HUES64 (cell line): ENCODE data around the gene MGA.

Experiments
- H3K27ac ChIP-seq: 2 replicates; pipeline ENCODE4 v1.7.0; 2013; ENCODE audit warnings: low read depth, low read length, inconsistent platforms
- H3K27me3 ChIP-seq: 2 replicates; pipeline ENCODE4 v1.6.1; 2013; ENCODE audit warnings: mild to moderate bottlenecking, low read length; ENCODE audit not compliant: insufficient read depth
- H3K36me3 ChIP-seq: 2 replicates; pipeline ENCODE4 v1.6.1; 2013; ENCODE audit warnings: mild to moderate bottlenecking, low read length; ENCODE audit not compliant: insufficient read depth
- H3K4me1 ChIP-seq: 2 replicates; pipeline ENCODE4 v1.6.1; 2013; ENCODE audit warnings: mild to moderate bottlenecking, low read length, moderate library complexity; ENCODE audit not compliant: insufficient read depth
- H3K4me3 ChIP-seq: 2 replicates; pipeline ENCODE4 v1.5.1; 2013; ENCODE audit warnings: mild to moderate bottlenecking, low read length, moderate library complexity
- H3K9ac ChIP-seq: 2 replicates; pipeline ENCODE4 v1.6.1; 2013; ENCODE audit warnings: mild to moderate bottlenecking, low read depth, low read length
- H3K9me3 ChIP-seq: 2 replicates; pipeline ENCODE4 v1.6.1; 2013; ENCODE audit warnings: low read depth, low read length; ENCODE audit not compliant: insufficient read depth
- WGBS: fragments of 150-250, 120-280 bp; methylation state at CpG from one replicate; pipeline ENCODE4 v1.1.7; 2013; ENCODE audit warnings: missing lambda C conversion rate; 5-methylcytosine and 5-hydroxymethylcytosine counted together

The MGA gene

GRCh38 chr15:41820791-41821423, 160.7 kb downstream of the MGA start:
- 94% methylated on average over 6 of the region's 6 CpGs for WGBS
- Histone ChIP-seq H3K4me1 (peaks cover 5% of the 10 kb centered on the region; the same call in 1 of the 2 replicates), H3K4me3 (no peak overlapping the region), H3K27ac (no peak overlapping the region), H3K9me3 (no peaks in the 10 kb centered on the region), H3K36me3 (peaks cover 26% of the 10 kb centered on the region), H3K27me3 (no peaks in the 10 kb centered on the region), H3K9ac (no peak overlapping the region)

GRCh38 chr15:41821831-41822230, 161.6 kb downstream of the MGA start:
- Histone ChIP-seq H3K4me1 (peaks cover 6% of the 10 kb centered on the region; the same call in 1 of the 2 replicates), H3K36me3 (peaks cover 23% of the 10 kb centered on the region), H3K9me3 (no peaks in the 10 kb centered on the region), H3K4me3 (no peak overlapping the region), H3K27ac (no peak overlapping the region), H3K9ac (no peak overlapping the region), H3K27me3 (no peaks in the 10 kb centered on the region)
- WGBS: 91% methylated on average over 3 of the region's 4 CpGs

- H3K27ac ChIP-seq: no peak overlapping the region
- H3K9ac ChIP-seq: no peak overlapping the region
- H3K4me1 ChIP-seq: peaks cover 6% of the 10 kb centered on the region; the same call in 1 of the 2 replicates
- no peaks in the 10 kb centered on the region for H3K27me3 ChIP-seq
- WGBS: 90% methylated on average over 6 of the region's 6 CpGs
- H3K9me3 ChIP-seq: no peaks in the 10 kb centered on the region
- H3K36me3 ChIP-seq: peaks cover 22% of the 10 kb centered on the region
- H3K4me3 ChIP-seq: no peak overlapping the region
These were observed 162.3 kb downstream of the MGA start for GRCh38 chr15:41822471-41822870.
